ENCODE measurements around the gene RPS6KA5. TPM values are rescaled to one million over a fixed set of nuclear protein-coding genes. Genes with fewer than 3 reads are reported as not detected.

The RPS6KA5 gene
- total RNA-seq, 1 donor from 2014 or later: 3.1 TPM

DNA sequence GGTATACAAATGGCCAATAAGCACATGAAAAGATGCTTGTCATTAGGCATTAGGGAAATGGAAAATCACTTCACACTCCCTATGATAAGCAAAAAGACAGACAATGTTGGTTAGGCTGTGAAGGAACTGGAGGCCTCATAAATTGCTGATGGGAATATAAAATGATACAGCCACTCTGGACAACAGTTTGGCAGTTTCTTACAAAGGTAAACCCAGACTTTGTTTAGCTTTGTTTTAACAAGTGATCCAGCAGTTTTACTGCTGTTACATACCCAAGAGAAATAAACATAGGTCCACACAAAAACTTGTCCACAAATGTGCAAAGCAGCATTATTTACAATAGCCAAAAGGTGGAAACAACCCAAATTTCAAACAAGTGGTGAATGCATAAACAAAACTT, 5.4 kb downstream of the RPS6KA5 start:
- no peak overlapping the region for H3K27ac ChIP-seq (ENCODE audit: low read depth, low read length)
- no peak overlapping the region for H3K9ac ChIP-seq (ENCODE audit: low read depth in 1 of 3, low read length in 3 of 3)
- no peaks in the 10 kb centered on the region for H3K27me3 ChIP-seq (ENCODE audit: control insufficient read depth in 3 of 3, insufficient read depth in 3 of 3, low read length in 3 of 3)

DNA sequence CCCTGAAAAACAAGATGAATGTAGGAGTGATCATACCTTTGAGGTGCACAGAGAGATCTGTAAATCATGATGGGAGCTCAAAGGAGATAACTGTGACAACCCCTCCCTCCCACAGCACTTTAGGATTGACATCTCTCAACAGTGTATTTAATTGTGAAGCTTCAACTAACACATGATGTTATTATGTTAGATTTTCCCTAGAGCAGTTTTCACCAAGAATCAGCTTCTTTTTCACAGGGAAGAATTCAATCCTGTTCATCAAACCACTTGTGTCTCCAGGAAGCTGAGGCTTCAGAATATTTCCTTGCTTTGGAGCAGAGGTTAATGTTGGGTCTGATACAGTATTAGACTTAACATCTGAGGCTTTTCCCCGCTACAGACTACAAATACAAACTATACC, 11.8 kb downstream of the RPS6KA5 start:
- H3K36me3 ChIP-seq (ENCODE audit: control insufficient read depth in 3 of 3, insufficient read depth in 3 of 3, low read length in 3 of 3): no peaks in the 10 kb centered on the region
- H3K4me3 ChIP-seq (ENCODE audit: low read length in 3 of 3): no peak overlapping the region
- H3K27ac ChIP-seq (ENCODE audit: low read depth, low read length): no peak overlapping the region
- H3K9me3 ChIP-seq (ENCODE audit: control insufficient read depth in 3 of 3, low read length in 3 of 3): no peaks in the 10 kb centered on the region
- H3K27me3 ChIP-seq (ENCODE audit: control insufficient read depth in 3 of 3, insufficient read depth in 3 of 3, low read length in 3 of 3): no peaks in the 10 kb centered on the region
- peaks cover 0 to 4% (median 0%) of the 10 kb centered on the region in 3 donors for H3K4me1 ChIP-seq (ENCODE audit: control insufficient read depth in 3 of 3, insufficient read depth in 3 of 3, low read length in 3 of 3)
- no peak overlapping the region for H3K9ac ChIP-seq (ENCODE audit: low read depth in 1 of 3, low read length in 3 of 3)

More for the DNA sequence above, 5.4 kb downstream of the RPS6KA5 start:
- Histone ChIP-seq H3K9me3 (ENCODE audit: control insufficient read depth in 3 of 3, low read length in 3 of 3) (no peaks in the 10 kb centered on the region), H3K4me3 (ENCODE audit: low read length in 3 of 3) (no peak overlapping the region), H3K4me1 (ENCODE audit: control insufficient read depth in 3 of 3, insufficient read depth in 3 of 3, low read length in 3 of 3) (peaks cover 5 to 10% (median 9%) of the 10 kb centered on the region in 3 donors), H3K36me3 (ENCODE audit: control insufficient read depth in 3 of 3, insufficient read depth in 3 of 3, low read length in 3 of 3) (no peaks in the 10 kb centered on the region)

DNA sequence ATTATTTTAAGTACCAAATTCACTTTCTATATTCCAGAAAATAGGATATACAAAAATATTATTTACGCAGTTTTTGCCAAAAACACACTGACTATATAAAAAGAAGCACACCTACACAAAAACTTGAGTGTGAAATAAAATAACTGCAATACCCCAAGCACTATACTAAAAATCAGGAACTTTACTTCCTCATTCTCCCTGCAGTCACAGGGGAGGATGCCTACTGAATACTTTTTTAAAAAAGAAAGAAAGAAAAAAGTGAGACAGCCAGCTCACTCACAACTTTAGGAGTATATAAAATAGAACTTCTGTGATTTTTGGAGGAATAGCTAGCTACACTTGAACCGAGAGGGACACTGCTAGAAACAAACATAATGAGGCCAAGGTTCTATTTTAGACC, 12.2 kb downstream of the RPS6KA5 start:
- Histone ChIP-seq H3K36me3 (ENCODE audit: control insufficient read depth in 3 of 3, insufficient read depth in 3 of 3, low read length in 3 of 3) (no peaks in the 10 kb centered on the region), H3K4me3 (ENCODE audit: low read length in 3 of 3) (no peak overlapping the region), H3K9me3 (ENCODE audit: control insufficient read depth in 3 of 3, low read length in 3 of 3) (no peaks in the 10 kb centered on the region), H3K27me3 (ENCODE audit: control insufficient read depth in 3 of 3, insufficient read depth in 3 of 3, low read length in 3 of 3) (no peaks in the 10 kb centered on the region), H3K27ac (ENCODE audit: low read depth, low read length) (no peak overlapping the region), H3K9ac (ENCODE audit: low read depth in 1 of 3, low read length in 3 of 3) (no peak overlapping the region), H3K4me1 (ENCODE audit: control insufficient read depth in 3 of 3, insufficient read depth in 3 of 3, low read length in 3 of 3) (peaks cover 0 to 4% (median 0%) of the 10 kb centered on the region in 3 donors)

DNA sequence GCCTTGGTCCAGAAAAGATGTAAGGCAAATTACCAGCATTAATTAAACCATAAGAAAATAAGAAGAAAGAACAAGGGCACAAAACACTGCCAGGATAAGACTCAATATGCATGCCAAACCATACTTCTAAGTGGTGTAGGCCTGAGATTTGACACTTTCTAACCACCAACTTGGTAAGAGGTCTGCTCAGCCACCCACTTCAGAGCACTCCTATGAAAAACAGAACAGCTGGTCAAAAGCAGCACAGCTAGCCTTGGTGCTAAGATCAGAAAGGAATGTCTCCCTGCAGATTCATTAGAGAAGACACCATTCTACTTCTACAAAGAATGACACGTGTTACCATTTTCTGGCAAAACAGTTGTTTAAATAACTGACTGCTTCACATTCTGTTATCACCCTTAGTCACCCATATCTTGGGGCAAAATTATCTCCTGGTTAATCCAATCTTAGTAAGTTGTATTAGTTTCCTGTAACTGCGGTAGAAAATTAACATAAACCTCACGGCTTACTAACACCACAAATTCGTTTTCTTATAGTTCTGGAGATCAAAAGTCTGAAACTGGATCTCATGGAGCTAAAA, 13.2 kb downstream of the RPS6KA5 start:
- no peak overlapping the region for H3K4me3 ChIP-seq (ENCODE audit: low read length in 3 of 3)
- H3K4me1 ChIP-seq (ENCODE audit: control insufficient read depth in 3 of 3, insufficient read depth in 3 of 3, low read length in 3 of 3): peaks cover 0 to 4% (median 0%) of the 10 kb centered on the region in 3 donors
- no peaks in the 10 kb centered on the region for H3K9me3 ChIP-seq (ENCODE audit: control insufficient read depth in 3 of 3, low read length in 3 of 3)
- H3K27ac ChIP-seq (ENCODE audit: low read depth, low read length): no peak overlapping the region
- H3K36me3 ChIP-seq (ENCODE audit: control insufficient read depth in 3 of 3, insufficient read depth in 3 of 3, low read length in 3 of 3): no peaks in the 10 kb centered on the region
- no peaks in the 10 kb centered on the region for H3K27me3 ChIP-seq (ENCODE audit: control insufficient read depth in 3 of 3, insufficient read depth in 3 of 3, low read length in 3 of 3)
- no peak overlapping the region for H3K9ac ChIP-seq (ENCODE audit: low read depth in 1 of 3, low read length in 3 of 3)

DNA sequence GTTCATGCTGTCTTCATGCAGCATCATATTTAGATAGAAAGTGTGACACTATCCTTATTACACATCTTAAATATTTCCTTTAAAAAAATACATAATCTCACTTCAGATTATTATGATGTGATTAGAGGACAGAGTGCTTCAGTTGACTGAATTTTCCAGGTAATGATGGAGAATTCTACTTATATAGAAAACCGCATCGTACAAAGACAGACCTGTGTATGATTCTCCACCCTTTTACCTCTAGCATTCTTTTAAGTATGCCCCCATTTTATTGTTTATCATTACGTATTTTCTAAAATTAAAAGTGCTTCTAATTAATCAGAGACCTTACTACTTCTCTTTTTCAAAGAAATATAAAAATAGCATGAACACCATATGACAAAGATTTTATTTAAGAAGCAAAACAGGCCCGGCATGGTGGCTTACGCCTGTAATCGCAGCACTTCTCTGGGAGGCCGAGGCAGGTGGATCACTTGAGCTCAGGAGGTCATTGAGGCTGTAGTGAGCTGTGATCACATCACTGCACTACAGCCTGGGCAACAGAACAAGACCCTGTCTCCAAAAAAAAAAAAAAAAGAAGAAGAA, 13.9 kb downstream of the RPS6KA5 start:
- no peak overlapping the region for H3K27ac ChIP-seq (ENCODE audit: low read depth, low read length)
- no peak overlapping the region for H3K9ac ChIP-seq (ENCODE audit: low read depth in 1 of 3, low read length in 3 of 3)
- peaks cover 0 to 4% (median 0%) of the 10 kb centered on the region in 3 donors for H3K4me1 ChIP-seq (ENCODE audit: control insufficient read depth in 3 of 3, insufficient read depth in 3 of 3, low read length in 3 of 3)
- no peaks in the 10 kb centered on the region for H3K27me3 ChIP-seq (ENCODE audit: control insufficient read depth in 3 of 3, insufficient read depth in 3 of 3, low read length in 3 of 3)
- no peaks in the 10 kb centered on the region for H3K9me3 ChIP-seq (ENCODE audit: control insufficient read depth in 3 of 3, low read length in 3 of 3)
- no peaks in the 10 kb centered on the region for H3K36me3 ChIP-seq (ENCODE audit: control insufficient read depth in 3 of 3, insufficient read depth in 3 of 3, low read length in 3 of 3)
- H3K4me3 ChIP-seq (ENCODE audit: low read length in 3 of 3): no peak overlapping the region

DNA sequence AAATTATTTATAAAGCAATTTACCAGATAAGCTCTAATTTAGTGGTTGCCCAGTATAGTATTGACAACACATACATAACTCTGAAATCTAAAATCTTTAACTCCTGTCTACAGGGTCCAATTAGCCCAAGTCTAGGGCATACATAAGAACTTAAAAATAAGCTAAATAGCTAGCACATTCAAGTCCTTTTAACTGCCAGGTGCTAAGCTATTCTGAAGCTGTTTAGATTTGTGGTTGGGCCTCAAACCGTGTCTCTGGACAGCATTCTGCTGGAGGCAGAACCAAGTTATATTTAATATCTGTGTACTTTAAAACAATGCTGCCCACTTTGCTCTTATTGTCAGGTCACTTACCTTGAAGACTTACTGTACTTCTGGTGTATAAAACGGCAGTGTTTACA, 19.0 kb downstream of the RPS6KA5 start:
- no peaks in the 10 kb centered on the region for H3K36me3 ChIP-seq (ENCODE audit: control insufficient read depth in 3 of 3, insufficient read depth in 3 of 3, low read length in 3 of 3)
- peaks cover 0 to 4% (median 0%) of the 10 kb centered on the region in 3 donors for H3K4me1 ChIP-seq (ENCODE audit: control insufficient read depth in 3 of 3, insufficient read depth in 3 of 3, low read length in 3 of 3)
- H3K27ac ChIP-seq (ENCODE audit: low read depth, low read length): no peak overlapping the region
- no peak overlapping the region for H3K9ac ChIP-seq (ENCODE audit: low read depth in 1 of 3, low read length in 3 of 3)
- no peaks in the 10 kb centered on the region for H3K27me3 ChIP-seq (ENCODE audit: control insufficient read depth in 3 of 3, insufficient read depth in 3 of 3, low read length in 3 of 3)
- H3K9me3 ChIP-seq (ENCODE audit: control insufficient read depth in 3 of 3, low read length in 3 of 3): no peaks in the 10 kb centered on the region
- H3K4me3 ChIP-seq (ENCODE audit: low read length in 3 of 3): no peak overlapping the region

DNA sequence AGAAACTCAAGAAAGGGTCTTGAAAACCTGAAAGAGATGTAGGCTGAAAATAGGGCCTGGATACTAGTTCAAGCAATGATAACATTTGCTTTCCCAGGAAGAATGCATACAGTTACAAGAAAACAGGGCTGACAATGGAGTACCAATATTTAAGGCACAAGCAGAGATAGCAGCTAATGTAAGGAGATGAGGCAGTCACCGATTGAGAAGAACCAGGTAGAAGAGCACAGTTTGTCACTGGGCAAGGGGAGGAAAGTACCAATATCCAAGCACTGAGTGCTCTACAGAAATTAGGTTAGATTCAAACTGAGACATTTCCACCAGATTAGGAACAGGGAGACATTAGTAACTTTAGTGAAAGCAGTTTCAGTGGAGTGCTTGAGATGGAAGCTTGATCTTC, 19.9 kb downstream of the RPS6KA5 start:
- no peaks in the 10 kb centered on the region for H3K27me3 ChIP-seq (ENCODE audit: control insufficient read depth in 3 of 3, insufficient read depth in 3 of 3, low read length in 3 of 3)
- peaks cover 0 to 4% (median 0%) of the 10 kb centered on the region in 3 donors for H3K4me1 ChIP-seq (ENCODE audit: control insufficient read depth in 3 of 3, insufficient read depth in 3 of 3, low read length in 3 of 3)
- no peak overlapping the region for H3K27ac ChIP-seq (ENCODE audit: low read depth, low read length)
- H3K4me3 ChIP-seq (ENCODE audit: low read length in 3 of 3): no peak overlapping the region
- no peak overlapping the region for H3K9ac ChIP-seq (ENCODE audit: low read depth in 1 of 3, low read length in 3 of 3)
- no peaks in the 10 kb centered on the region for H3K9me3 ChIP-seq (ENCODE audit: control insufficient read depth in 3 of 3, low read length in 3 of 3)
- H3K36me3 ChIP-seq (ENCODE audit: control insufficient read depth in 3 of 3, insufficient read depth in 3 of 3, low read length in 3 of 3): no peaks in the 10 kb centered on the region

DNA sequence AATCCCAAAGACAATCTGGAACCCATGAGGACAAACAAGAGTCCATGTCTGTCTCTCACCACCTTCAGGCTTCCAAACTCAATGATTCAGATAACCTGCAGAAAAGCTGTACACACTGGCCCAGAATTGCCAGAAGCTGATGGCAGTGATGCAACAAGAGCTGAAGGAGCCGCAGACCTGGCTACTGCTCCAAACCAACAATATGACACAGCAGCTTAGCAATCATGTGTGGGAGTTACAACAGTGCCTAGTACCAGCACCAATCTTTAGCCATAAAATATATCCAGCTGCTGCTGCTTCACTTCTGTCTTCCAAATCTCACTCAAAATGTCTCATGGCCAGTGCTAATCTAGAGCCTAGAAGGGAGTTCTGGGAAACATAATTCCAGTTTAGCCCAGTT, 22.0 kb downstream of the RPS6KA5 start:
- no peak overlapping the region for H3K9ac ChIP-seq (ENCODE audit: low read depth in 1 of 3, low read length in 3 of 3)
- H3K4me3 ChIP-seq (ENCODE audit: low read length in 3 of 3): no peak overlapping the region
- H3K36me3 ChIP-seq (ENCODE audit: control insufficient read depth in 3 of 3, insufficient read depth in 3 of 3, low read length in 3 of 3): no peaks in the 10 kb centered on the region
- H3K27ac ChIP-seq (ENCODE audit: low read depth, low read length): no peak overlapping the region
- no peaks in the 10 kb centered on the region for H3K27me3 ChIP-seq (ENCODE audit: control insufficient read depth in 3 of 3, insufficient read depth in 3 of 3, low read length in 3 of 3)
- H3K4me1 ChIP-seq (ENCODE audit: control insufficient read depth in 3 of 3, insufficient read depth in 3 of 3, low read length in 3 of 3): no peaks in the 10 kb centered on the region
- H3K9me3 ChIP-seq (ENCODE audit: control insufficient read depth in 3 of 3, low read length in 3 of 3): no peaks in the 10 kb centered on the region

DNA sequence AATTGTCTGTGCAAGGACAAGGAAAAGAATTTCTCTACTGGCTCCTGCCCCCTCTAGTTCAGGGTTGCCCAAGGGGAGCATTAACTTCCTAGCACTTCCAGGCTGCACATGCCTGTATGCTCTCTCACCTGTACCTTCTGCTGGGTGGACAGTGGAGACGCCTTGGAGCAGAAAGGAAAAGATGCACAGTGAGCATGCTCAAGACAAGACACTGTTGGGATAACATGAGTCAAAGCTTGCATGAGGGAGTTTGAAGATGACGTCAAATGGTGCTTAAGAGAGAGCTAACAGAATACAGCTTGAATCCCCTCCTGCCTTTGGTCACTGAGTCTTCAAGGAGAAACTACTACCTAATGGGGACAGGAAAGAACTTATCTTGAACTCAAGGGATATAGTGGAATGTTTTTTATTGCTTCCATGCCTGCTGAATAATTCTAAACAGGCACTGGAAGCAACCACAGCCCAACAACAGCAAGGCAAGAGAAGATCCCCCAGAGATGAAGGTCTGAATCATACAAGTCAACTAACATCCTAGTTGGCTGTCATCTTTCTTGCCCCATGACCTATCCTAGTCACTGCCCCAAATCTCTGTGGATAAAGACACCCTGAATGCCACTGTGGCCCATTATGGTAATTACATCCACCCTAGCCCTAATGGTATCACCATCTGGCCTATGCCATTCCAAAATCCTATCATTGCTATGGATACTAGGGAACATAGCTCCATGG, 23.5 kb downstream of the RPS6KA5 start:
- no peak overlapping the region for H3K9ac ChIP-seq (ENCODE audit: low read depth in 1 of 3, low read length in 3 of 3)
- H3K27ac ChIP-seq (ENCODE audit: low read depth, low read length): no peak overlapping the region
- H3K9me3 ChIP-seq (ENCODE audit: control insufficient read depth in 3 of 3, low read length in 3 of 3): no peaks in the 10 kb centered on the region
- H3K27me3 ChIP-seq (ENCODE audit: control insufficient read depth in 3 of 3, insufficient read depth in 3 of 3, low read length in 3 of 3): no peaks in the 10 kb centered on the region
- no peaks in the 10 kb centered on the region for H3K36me3 ChIP-seq (ENCODE audit: control insufficient read depth in 3 of 3, insufficient read depth in 3 of 3, low read length in 3 of 3)
- H3K4me1 ChIP-seq (ENCODE audit: control insufficient read depth in 3 of 3, insufficient read depth in 3 of 3, low read length in 3 of 3): no peaks in the 10 kb centered on the region
- H3K4me3 ChIP-seq (ENCODE audit: low read length in 3 of 3): no peak overlapping the region

DNA sequence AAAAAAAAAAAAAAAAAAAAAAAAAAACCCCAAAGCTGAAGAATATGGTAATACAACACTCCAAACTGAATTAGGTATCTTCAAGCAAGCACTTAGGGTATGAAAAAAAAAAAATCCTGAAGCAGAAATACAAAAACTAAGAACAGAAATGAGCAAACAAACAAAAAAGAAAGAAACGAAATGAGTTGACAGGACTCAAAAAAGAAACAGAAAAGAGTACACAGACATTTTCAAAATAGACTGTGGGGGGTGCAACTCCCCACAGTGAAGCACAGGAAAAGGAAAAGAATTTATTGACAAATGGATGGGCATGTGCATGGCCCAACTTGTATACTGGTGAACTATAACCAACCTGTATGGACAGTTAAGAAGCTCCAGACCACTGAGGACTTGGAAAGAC, 24.6 kb downstream of the RPS6KA5 start:
- Histone ChIP-seq H3K4me3 (ENCODE audit: low read length in 3 of 3) (no peak overlapping the region), H3K9ac (ENCODE audit: low read depth in 1 of 3, low read length in 3 of 3) (no peak overlapping the region), H3K36me3 (ENCODE audit: control insufficient read depth in 3 of 3, insufficient read depth in 3 of 3, low read length in 3 of 3) (no peaks in the 10 kb centered on the region), H3K9me3 (ENCODE audit: control insufficient read depth in 3 of 3, low read length in 3 of 3) (no peaks in the 10 kb centered on the region), H3K4me1 (ENCODE audit: control insufficient read depth in 3 of 3, insufficient read depth in 3 of 3, low read length in 3 of 3) (no peaks in the 10 kb centered on the region), H3K27ac (ENCODE audit: low read depth, low read length) (no peak overlapping the region), H3K27me3 (ENCODE audit: control insufficient read depth in 3 of 3, insufficient read depth in 3 of 3, low read length in 3 of 3) (no peaks in the 10 kb centered on the region)
